ENCODE data around the gene VSX2.

DNA sequence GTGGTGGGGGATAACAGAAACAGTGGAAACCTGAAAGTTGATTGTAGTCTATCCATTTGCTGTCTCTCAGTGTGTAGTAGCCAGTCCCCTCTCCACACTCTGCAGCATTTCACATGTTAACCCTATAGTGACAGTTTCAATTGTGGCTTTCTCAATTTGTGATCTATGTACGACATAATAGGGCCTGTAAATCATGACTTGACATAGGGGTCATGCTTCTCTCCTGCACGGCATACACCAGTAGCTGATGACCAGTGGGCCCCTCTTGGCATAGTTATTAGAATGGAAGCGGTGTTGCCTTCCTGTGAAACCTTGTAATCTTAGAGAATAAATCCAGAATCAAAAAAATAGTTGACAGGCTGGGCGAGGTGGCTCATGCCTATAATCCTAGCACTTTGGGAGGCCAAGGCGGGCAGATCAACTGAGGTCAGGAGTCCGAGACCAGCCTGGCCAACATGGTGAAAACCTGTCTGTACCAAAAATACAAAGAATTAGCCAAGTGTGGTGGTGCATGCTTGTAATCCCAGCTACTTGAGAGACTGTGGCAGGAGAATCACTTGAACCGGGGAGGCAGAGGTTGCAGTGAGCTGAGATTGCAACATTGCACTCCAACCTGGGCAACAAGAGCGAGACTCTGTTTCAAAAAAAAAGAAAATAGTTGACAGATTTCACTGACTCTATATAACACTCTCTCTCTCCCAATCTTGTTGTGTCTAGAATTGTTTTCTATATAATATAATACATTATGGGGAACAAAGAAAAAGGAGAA is 44.6 kb upstream of the VSX2 start:
- no peak for TF ChIP-seq CTCF (IDR thresholded peaks at IDR 0.05; ENCODE audit: insufficient read depth, low read depth, low read length)
- TF ChIP-seq EZH2 (IDR thresholded peaks at IDR 0.05; ENCODE audit: insufficient read depth, low read length) = no peak
